HG03175 (cell line): ENCODE data around the gene IFI6.
"Not testable (repeated sequence)": the region's sequence is repeated elsewhere in the genome, so short reads cannot be mapped to it uniquely, and the experiment has no call there.

Experiments used
- ATAC-seq: cut with Tn5 transposase; IDR thresholded peaks from one replicate; pipeline ENCODE4 v1.9.1; 2021; ENCODE audit warnings: mild to moderate bottlenecking, moderate library complexity; ENCODE audit not compliant: unreplicated experiment

Gene IFI6

DNA sequence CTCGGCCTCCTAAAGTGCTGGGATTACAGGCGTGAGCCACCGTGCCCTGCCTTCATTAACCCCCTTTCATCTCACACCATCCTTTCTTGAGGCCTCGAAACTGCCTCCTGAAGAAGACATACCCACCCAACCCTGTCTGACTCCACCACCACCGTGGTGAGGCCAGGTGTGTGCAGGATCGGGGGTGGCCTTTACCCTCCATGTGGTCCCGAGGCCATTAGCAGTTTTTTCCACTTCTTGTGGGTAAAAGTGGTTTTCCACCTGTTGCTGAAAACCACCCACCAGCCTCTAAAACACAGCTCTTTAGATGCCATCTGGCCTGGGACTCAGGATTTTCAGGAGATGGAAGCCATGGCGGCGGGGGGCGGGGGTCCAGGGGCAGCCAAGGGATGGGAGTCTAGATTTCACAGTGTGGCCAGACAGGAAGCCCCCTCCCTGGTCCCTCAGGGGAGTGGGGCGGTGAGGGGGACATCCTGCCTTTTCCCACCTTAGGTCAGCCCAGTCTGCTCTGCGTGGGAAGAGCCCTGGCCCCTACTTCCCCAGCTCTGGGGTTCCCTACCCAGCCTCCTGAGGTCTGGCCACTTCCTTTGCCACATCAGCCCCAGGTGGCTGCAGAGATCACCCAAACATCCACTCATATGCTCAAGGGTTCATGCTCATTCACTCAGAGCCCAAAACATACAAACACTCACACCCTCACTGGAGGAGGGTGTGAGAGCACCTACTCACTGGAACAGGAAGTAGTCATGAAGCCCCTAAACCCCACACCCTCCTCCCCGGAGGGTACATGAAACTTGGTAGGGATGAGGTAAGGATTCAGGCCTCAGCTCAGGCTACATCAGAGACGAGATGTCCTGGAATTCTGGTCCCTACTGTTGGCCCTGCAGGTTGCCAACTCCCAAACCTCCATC lies 39.4 kb downstream of the IFI6 start:
- peak; percentile 36 for ATAC-seq

DNA sequence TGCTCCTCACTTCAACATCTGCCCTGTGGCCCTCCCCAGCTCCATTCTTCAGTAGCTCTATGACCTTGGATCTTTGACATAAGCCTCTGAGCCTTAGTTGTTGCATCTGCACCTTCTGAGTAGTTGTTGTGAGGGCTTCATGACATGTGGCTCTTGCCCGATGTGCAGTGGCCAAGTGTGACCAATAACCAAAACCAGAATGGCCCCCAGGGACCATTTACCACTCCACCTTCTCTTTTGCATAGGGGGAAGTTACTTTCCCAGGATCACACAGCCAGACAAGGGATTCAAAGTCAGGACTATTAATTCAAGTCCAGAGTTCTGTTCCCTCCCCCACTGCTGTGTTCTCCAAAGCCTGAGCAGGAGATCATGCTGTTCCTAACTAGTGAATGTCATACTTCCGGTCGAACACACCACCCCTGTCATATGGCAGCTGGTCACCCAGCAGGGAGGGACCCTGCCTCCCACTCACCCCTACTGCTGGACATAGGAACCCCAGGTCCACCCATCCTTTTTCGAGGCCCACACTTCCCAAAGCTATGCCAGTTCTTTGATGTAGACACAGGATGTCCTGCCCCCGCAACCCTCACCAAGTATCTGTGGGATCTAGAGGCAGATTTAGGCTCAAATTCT lies 41.0 kb downstream of the IFI6 start:
- ATAC-seq = no peak

DNA sequence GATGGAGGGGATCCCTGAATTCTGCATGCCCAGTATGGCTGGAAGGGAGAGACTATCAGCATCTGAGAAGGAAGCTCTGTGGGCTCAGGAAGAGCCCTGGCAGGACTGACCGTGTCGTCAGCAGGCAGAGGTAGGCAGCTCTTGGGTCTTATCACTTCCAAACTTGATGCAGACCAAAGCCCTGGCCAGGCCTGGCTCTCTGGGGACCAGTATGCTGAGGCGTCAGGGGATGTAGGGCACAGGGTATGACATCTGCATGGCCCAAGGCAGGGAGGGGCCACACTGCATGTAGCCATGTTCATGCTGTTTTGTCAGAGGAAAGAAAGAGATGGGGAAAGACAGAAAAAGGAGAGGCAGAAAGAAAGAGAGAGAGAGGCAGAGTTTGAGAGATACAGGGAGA lies 43.3 kb downstream of the IFI6 start:
- no peak for ATAC-seq

DNA sequence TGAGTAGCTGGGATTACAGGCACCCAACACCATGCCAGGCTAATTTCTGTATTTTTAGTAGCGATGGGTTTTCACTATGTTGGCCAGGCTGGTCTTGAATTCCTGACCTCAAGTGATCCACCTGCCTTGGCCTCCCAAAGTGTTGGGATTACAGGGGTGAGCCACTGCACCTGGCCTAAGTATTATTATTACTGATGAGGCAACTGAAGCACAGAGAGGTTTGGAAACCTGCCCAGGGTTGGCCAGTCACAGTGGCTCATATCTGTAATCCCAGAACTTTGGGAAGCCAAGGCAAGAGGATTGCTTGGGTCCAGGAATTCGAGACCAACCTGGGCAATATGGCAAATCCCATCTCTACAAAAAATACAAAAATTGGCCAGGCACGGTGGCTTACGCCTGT lies 44.3 kb downstream of the IFI6 start:
- not testable (repeated sequence) for ATAC-seq

DNA sequence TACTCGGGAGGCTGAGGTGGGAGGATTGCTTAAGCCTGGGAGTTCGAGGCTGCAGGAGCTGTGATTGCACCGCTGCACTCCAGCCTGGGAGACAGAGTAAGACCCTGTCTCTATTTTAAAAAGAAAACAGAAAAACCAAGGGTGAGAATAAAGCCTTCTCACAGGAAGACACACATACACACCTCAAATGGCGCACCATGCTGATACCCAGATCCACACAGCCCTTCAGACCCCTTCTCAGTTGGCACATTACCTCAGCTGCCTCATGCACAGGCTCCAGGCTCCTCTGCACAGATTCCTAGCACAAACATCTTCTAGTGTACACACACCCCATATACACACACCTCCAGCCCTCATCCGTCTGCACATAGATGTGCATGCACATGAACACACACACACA lies 44.9 kb downstream of the IFI6 start:
- no peak for ATAC-seq

DNA sequence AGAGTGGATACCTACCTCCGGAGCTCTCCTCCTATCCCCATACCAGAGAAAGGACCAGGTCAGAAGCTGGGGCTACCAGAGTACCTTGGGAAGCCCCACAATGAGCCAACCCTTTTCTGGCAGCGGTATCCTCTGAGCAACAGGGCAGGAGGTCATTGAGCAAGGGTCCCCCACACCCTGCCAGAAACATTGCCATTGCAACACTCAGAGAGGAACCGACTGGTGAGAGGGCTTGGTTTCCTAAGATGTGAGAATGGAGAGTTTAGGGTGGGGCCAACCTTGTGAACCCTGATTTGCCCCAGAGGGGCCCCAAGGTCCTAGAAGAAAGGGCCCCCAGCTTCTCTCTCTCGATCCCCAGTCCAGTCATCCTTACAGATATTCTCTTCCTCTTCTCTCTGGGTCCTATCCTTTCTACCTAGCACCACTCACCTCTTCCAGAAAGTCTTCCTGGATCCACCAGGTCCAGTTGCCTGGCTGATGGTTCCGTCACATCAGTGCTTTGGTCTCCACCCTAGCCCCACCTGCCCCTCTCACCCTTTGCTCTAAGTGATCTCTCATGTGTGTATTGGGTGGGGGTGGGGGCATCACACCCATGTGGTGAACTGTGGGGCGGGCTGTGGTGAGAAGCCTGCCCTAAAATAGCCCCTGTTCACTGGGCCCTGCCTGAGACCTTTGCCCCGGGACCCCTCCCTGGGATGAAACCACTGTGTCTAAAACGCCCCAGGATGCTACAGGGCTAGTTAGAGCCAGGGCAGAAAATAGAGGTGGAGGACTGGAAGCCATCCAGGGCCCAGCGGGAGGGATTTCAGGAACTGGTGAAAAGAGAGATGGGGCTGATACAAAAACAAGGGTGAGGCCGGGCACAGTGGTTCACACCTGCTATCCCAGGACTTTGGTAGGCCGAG lies 45.7 kb downstream of the IFI6 start:
- no peak for ATAC-seq

GRCh38 chr1:27624467-27625178 lies 47.4 kb downstream of the IFI6 start:
- ATAC-seq = peak; percentile 38

- no peak for ATAC-seq
These were observed 48.4 kb downstream of the IFI6 start for GRCh38 chr1:27623327-27624212.

DNA sequence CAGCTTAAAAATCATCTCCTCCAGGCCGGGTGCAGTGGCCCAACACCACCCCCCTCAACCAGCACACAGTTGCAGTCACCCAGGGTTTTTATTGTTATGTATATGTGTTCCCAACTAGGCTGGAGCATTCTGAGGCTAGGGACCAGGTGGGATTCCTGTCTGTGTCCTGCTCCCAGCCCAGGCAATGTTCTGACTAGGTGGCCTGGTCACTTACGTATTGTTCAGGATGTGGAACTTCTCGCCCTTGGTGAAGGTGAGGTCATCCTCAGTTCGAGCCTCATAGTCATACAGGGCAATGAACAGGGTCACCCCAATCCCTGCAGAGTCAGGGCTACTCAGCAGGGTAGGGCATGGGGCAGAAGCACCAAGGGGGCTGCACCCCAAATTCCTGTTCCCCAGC lies 49.2 kb downstream of the IFI6 start:
- ATAC-seq = no peak

- no peak for ATAC-seq
These were observed 50.7 kb downstream of the IFI6 start for GRCh38 chr1:27621051-27621920.

GRCh38 chr1:27619782-27620438 lies 52.1 kb downstream of the IFI6 start:
- not testable (repeated sequence) for ATAC-seq

- ATAC-seq = peak; percentile 59
These were observed 53.5 kb downstream of the IFI6 start for GRCh38 chr1:27618341-27619082.

DNA sequence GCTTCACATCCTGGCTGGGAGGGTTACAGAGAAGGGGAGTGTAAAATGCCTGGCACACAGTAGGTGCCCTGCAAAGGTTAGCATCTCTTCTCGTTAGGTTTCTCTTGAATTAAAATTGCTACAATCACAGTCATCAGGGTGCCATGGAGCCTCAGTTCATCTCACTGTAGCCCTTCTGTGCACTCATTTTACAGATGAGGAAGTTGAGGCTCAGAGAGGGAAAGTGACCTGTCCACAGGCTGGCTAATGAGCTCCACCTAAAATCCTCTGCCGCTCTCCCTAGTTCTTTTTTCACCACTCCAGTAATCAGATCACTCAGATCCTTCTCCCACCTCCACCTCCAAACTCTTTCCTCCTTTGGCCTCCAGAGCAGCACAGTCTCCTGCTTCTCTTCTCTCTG lies 54.6 kb downstream of the IFI6 start:
- ATAC-seq = no peak

- ATAC-seq = no peak
These were observed 55.6 kb downstream of the IFI6 start for GRCh38 chr1:27616441-27616840.
